H1 (cell line): ENCODE results near the gene IER5.

Source experiments
- CBX5 ChIP-seq: fragments of 300-800, 300-1000 bp; sonication (generic); IDR thresholded peaks from 2 replicates; pipeline ENCODE4 v1.7.1; 2016; ENCODE audit warnings: antibody characterized with exemption, low read length, low read depth
- CHD2 ChIP-seq: IDR thresholded peaks from 2 replicates; pipeline ENCODE4 v1.6.1; 2012; ENCODE audit warnings: low read length, improper control_type of control experiment
- CREB1 ChIP-seq: IDR thresholded peaks from 2 replicates; pipeline ENCODE4 v1.6.1; 2012; ENCODE audit warnings: inconsistent platforms
- POLR2A ChIP-seq, 2 experiments: IDR thresholded peaks; 1 replicate in 1 of 2; 2 replicates in 1 of 2; pipeline ENCODE4 v1.6.1; 2011; ENCODE audit warnings: low read depth in 2 of 2, low read length in 2 of 2, mild to moderate bottlenecking in 2 of 2; ENCODE audit errors: control extremely low read depth in 1 of 2
- POLR2AphosphoS5 ChIP-seq: IDR thresholded peaks from 2 replicates; pipeline ENCODE4 v1.6.1; 2011; ENCODE audit warnings: low read depth, low read length
- RAD21 ChIP-seq, 2 experiments: IDR thresholded peaks in 1 of 2; conservative IDR thresholded peaks in 1 of 2; 2 replicates each; pipeline ENCODE4 v1.6.1; 2011; ENCODE audit warnings: low read depth in 2 of 2, low read length in 2 of 2, improper control_type of control experiment in 1 of 2, inconsistent platforms in 1 of 2, mild to moderate bottlenecking in 1 of 2, moderate library complexity in 1 of 2
- SP2 ChIP-seq: IDR thresholded peaks from 2 replicates; pipeline ENCODE4 v1.6.1; 2012; ENCODE audit warnings: mild to moderate bottlenecking, low read length, inconsistent platforms
- SUZ12 ChIP-seq: fragments of 200-600 bp; sonication (generic); IDR thresholded peaks from 2 replicates; pipeline ENCODE4 v1.6.1; 2012; ENCODE audit warnings: mild to moderate bottlenecking, inconsistent platforms, low read length, moderate library complexity, mixed read lengths
- TBP ChIP-seq: IDR thresholded peaks from 2 replicates; pipeline ENCODE4 v1.6.1; 2011; ENCODE audit warnings: low read depth, low read length, improper control_type of control experiment
- USF2 ChIP-seq: IDR thresholded peaks from 2 replicates; pipeline ENCODE4 v1.6.1; 2011; ENCODE audit warnings: low read length, improper control_type of control experiment
- ZNF274 ChIP-seq: IDR thresholded peaks from 2 replicates; pipeline ENCODE4 v1.7.0; 2012; ENCODE audit warnings: low read length, borderline replicate concordance; ENCODE audit errors: extremely low read depth
- TF ChIP-seq, protein P1 (sequence below), 3 experiments: IDR thresholded peaks; 1 replicate in 2 of 3; 2 replicates in 1 of 3; pipeline versions ENCODE4 v1.5.1 to v1.6.1; 2011; ENCODE audit warnings: low read length in 3 of 3, mild to moderate bottlenecking in 3 of 3, inconsistent platforms in 2 of 3, low read depth in 1 of 3, moderate library complexity in 1 of 3; ENCODE audit not compliant: insufficient read depth in 1 of 3; ENCODE audit errors: control extremely low read depth in 1 of 3

GRCh38 chr1:181108304-181108867 lies 19.9 kb downstream of the IER5 start:
- no peak for TF ChIP-seq CHD2
- TF ChIP-seq POLR2AphosphoS5: no peak
- TF ChIP-seq CREB1: no peak
- TF ChIP-seq POLR2A (IDR thresholded peaks at IDR 0.05; ENCODE audit: control extremely low read depth in 1 of 2, low read depth in 2 of 2, low read length in 2 of 2): no peak
- no peak for TF ChIP-seq RAD21 (IDR thresholded peaks at IDR 0.05 in 1 of 2, conservative IDR thresholded peaks at IDR 0.05 in 1 of 2; ENCODE audit: low read depth in 2 of 2, low read length in 2 of 2)
- TF ChIP-seq, protein P1, sequence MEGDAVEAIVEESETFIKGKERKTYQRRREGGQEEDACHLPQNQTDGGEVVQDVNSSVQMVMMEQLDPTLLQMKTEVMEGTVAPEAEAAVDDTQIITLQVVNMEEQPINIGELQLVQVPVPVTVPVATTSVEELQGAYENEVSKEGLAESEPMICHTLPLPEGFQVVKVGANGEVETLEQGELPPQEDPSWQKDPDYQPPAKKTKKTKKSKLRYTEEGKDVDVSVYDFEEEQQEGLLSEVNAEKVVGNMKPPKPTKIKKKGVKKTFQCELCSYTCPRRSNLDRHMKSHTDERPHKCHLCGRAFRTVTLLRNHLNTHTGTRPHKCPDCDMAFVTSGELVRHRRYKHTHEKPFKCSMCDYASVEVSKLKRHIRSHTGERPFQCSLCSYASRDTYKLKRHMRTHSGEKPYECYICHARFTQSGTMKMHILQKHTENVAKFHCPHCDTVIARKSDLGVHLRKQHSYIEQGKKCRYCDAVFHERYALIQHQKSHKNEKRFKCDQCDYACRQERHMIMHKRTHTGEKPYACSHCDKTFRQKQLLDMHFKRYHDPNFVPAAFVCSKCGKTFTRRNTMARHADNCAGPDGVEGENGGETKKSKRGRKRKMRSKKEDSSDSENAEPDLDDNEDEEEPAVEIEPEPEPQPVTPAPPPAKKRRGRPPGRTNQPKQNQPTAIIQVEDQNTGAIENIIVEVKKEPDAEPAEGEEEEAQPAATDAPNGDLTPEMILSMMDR (IDR thresholded peaks at IDR 0.05; ENCODE audit: control extremely low read depth in 1 of 3, insufficient read depth in 1 of 3, low read depth in 1 of 3, low read length in 3 of 3): no peak
- TF ChIP-seq USF2: no peak
- TF ChIP-seq SP2: no peak
- TF ChIP-seq ZNF274: no peak
- TF ChIP-seq SUZ12: no peak
- no peak for TF ChIP-seq TBP
- no peak for TF ChIP-seq CBX5
